Measurements from ENCODE around the gene TH.

DNA sequence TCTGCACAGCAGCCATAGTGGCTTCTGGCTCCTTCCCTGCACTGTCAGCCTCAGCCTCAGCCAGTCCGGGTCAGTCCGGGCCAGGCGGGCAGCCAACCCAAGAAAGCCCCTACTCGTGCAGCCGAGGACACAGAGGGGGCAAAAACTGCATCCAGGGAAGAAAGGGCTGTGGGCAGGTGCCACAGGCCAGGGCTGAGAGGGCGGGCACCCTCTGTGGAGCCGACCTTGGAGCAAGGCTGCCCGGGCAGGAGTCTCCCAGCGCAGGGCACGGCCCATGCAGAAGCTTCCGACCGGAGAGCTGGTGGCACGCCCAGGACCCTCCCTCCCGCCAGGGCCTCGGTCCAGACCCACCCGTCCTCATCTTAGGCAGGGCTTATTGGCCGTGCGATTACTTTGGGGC is 10.5 kb upstream of the TH start:
- TF ChIP-seq YY1 (IDR thresholded peaks at IDR 0.05; ENCODE audit: insufficient read depth, insufficient read length), result no peak
- no peak for TF ChIP-seq ZNF274 (IDR thresholded peaks at IDR 0.05; ENCODE audit: low read depth, low read length)
- no peak for TF ChIP-seq SUZ12 (IDR thresholded peaks at IDR 0.05; ENCODE audit: extremely low read depth, insufficient read depth, insufficient read length)
